ENCODE measurements around the gene ALDH7A1.

ALDH7A1 gene

DNA sequence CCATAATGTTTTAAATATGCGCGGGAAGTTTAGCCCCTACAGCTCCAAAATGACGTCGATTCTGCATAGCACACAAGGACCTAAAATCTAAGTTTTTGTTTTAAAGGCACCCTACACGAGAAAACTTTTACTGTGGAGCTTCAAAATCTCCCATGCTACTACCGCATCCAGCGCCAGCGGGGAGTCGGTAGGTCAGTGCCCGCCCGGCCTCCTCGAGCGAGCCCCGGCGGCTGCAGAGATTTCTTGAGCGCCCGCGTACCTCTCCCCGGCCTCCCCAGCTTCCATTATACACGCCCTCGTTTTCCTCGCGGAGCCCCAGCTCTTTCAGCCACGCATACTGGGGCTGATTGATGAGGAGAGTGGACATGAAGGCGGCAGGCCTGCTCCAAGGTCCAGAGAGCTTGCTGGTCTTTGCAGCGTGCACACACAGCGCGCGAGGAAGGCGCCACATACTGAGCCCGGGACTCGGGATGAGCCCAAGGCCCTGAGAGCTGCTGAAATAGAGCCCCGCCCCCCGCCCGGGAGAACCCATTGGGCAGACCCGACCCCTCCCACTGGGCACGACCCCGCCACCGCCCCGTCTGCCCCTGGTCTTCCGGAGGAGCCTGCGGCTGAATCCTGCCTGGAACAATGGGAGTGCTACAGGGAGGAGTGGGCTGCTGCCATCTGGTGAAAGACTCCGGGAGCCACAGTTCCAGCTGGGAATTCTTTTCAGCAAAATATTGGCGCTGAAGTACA, at the start of gene ALDH7A1:
ALDH7A1 (minus strand) TSS at position 472 of the 738 bp plus-strand sequence; CDS start at position 451, 21 bp downstream.
- DNase-seq (ENCODE audit: low spot score), result peak; percentile 68
- H3K27ac ChIP-seq, result peak within 1 kb of the TSS; percentile 90
- CTCF ChIA-PET, result interaction anchor here (0.5 to 1.9 kb wide), 10 partner anchors 10 to 909 kb away, joined by 3 to 7 read pairs (median 4); no protein-coding TSS in a partner anchor
- TF ChIP-seq, protein P1, sequence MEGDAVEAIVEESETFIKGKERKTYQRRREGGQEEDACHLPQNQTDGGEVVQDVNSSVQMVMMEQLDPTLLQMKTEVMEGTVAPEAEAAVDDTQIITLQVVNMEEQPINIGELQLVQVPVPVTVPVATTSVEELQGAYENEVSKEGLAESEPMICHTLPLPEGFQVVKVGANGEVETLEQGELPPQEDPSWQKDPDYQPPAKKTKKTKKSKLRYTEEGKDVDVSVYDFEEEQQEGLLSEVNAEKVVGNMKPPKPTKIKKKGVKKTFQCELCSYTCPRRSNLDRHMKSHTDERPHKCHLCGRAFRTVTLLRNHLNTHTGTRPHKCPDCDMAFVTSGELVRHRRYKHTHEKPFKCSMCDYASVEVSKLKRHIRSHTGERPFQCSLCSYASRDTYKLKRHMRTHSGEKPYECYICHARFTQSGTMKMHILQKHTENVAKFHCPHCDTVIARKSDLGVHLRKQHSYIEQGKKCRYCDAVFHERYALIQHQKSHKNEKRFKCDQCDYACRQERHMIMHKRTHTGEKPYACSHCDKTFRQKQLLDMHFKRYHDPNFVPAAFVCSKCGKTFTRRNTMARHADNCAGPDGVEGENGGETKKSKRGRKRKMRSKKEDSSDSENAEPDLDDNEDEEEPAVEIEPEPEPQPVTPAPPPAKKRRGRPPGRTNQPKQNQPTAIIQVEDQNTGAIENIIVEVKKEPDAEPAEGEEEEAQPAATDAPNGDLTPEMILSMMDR (conservative IDR thresholded peaks at IDR 0.05; ENCODE audit: low read depth), result peak; percentile 64
- POLR2A ChIA-PET (ENCODE audit: low non-redundant PET), result interaction anchor here (0.7 kb wide), 1 partner anchor 819 kb away, joined by 3 read pairs; no protein-coding TSS in a partner anchor

DNA sequence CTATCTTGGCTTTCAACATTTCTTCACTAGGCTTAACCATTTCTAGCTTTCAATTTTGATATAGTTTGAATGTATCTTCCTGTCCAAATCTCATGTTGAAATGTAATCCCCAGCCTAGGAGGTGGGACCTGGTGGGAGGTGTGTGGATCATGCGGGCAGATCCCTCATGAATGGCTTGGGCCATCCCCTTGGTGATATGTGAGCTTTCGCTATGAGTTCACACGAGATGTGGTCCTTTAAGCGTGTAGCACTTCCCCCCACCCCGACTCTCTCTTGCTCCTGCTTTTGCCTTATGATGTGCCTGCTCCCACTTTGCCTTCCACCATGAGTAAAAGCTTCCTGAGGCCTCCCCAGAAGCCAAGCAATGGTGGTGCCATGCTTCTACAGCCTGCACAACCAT, 46.4 kb upstream of the ALDH7A1 start:
- DNase-seq (ENCODE audit: low spot score), result no peak
- POLR2A ChIA-PET (ENCODE audit: low non-redundant PET), result no interaction called here
- TF ChIP-seq, protein P1 (conservative IDR thresholded peaks at IDR 0.05; ENCODE audit: low read depth), result no peak
- CTCF ChIA-PET, result interaction anchor here (0.6 kb wide), 1 partner anchor 877 kb away, joined by 3 read pairs; no protein-coding TSS in a partner anchor
- no peak overlapping the region for H3K27ac ChIP-seq

DNA sequence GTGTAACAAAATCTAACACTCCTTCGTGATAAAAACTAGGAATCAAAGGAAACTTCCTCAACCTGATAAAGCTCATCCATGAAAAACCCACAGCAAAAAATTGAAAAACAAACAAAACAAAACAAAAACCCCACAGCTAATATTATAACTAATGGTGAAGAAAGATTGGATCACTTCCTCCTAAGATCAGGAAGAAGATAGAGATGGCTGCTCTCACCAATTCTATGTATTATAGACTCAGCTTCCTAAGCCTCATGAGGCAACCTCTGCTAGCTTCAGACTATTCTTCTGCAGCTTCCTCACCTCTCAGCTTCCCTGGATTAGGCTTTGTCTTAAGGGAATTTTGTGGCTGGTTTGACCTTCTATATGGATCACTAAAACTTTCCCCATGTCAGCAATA, 45.8 kb upstream of the ALDH7A1 start:
- no peak overlapping the region for H3K27ac ChIP-seq
- POLR2A ChIA-PET (ENCODE audit: low non-redundant PET), result no interaction called here
- TF ChIP-seq, protein P1 (conservative IDR thresholded peaks at IDR 0.05; ENCODE audit: low read depth), result no peak
- CTCF ChIA-PET, result interaction anchor here (0.6 kb wide), 1 partner anchor 877 kb away, joined by 3 read pairs; no protein-coding TSS in a partner anchor
- no peak for DNase-seq (ENCODE audit: low spot score)

DNA sequence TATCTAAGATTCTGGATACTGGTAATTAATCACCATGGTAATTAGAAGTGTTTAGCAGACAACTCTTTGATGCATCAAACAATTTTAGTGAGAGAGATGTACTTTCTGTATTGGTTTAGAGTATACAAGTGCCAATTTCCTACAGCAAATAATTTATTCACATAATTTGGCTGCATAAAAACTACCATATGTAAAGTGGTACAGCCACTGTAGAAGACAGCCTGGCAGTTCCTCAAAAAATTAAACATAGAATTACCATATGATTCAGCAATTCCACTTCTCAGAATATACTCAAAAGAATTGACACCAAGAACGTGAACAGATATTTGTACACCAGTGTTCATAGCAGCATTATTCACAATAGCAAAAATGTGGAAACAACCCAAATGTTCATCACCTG, 41.9 kb upstream of the ALDH7A1 start:
- no peak overlapping the region for H3K27ac ChIP-seq
- TF ChIP-seq, protein P1 (conservative IDR thresholded peaks at IDR 0.05; ENCODE audit: low read depth), result no peak
- ChIA-PET POLR2A (ENCODE audit: low non-redundant PET) (no interaction called here), CTCF (no interaction called here)
- DNase-seq (ENCODE audit: low spot score), result no peak

DNA sequence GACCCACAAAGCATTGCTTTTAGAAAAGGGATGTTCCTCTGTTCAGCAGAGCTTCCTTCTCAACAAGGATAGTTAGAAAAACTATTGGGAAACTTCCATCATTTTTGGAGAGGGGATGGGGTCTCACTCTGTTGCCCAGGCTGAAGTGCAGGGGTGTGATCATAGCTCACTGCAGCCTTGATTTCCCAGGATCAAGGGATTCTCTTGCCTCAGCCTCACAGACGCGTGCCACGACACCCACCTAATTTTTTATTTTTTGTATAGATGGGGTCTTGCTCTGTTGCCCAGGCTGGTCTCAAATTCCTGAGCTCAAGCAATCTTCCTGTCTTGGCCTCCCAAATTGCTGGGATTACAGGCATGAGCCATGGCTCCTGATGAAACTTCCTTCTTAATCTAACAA, 40.6 kb upstream of the ALDH7A1 start:
- DNase-seq (ENCODE audit: low spot score), result no peak
- TF ChIP-seq, protein P1 (conservative IDR thresholded peaks at IDR 0.05; ENCODE audit: low read depth), result no peak
- no peak overlapping the region for H3K27ac ChIP-seq
- CTCF ChIA-PET, result interaction anchor here (0.6 kb wide), 1 partner anchor 892 kb away, joined by 3 read pairs; no protein-coding TSS in a partner anchor
- POLR2A ChIA-PET (ENCODE audit: low non-redundant PET), result no interaction called here

DNA sequence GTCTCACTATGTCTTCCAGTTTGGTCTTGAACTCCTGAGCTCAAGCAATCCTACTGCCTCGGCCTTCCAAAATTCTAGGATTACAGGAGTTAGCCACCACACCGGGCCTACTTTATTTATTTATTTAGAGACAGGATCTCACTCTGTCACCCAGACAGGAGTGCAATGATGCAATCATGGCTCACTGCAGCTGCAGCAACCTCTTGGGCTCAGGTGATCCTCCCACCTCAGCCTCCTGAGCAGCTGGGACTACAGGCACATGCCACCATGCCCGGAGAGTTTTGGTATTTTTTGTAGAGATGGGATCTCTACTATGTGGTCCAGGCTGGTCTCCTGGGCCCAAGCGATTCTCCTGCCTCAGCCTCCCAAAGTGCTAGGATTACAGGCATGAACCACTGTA, 38.5 kb upstream of the ALDH7A1 start:
- no peak overlapping the region for H3K27ac ChIP-seq
- POLR2A ChIA-PET (ENCODE audit: low non-redundant PET), result no interaction called here
- CTCF ChIA-PET, result no interaction called here
- TF ChIP-seq, protein P1 (conservative IDR thresholded peaks at IDR 0.05; ENCODE audit: low read depth), result no peak
- DNase-seq (ENCODE audit: low spot score), result no peak
